GM19238 (cell line): ENCODE measurements around the gene CDK11B.

ENCODE experiments used
- DNase-seq: peaks from one replicate; pipeline ENCODE4 v3.0.0; 2011; ENCODE audit warnings: low spot score; ENCODE audit not compliant: insufficient read length

Gene CDK11B

DNA sequence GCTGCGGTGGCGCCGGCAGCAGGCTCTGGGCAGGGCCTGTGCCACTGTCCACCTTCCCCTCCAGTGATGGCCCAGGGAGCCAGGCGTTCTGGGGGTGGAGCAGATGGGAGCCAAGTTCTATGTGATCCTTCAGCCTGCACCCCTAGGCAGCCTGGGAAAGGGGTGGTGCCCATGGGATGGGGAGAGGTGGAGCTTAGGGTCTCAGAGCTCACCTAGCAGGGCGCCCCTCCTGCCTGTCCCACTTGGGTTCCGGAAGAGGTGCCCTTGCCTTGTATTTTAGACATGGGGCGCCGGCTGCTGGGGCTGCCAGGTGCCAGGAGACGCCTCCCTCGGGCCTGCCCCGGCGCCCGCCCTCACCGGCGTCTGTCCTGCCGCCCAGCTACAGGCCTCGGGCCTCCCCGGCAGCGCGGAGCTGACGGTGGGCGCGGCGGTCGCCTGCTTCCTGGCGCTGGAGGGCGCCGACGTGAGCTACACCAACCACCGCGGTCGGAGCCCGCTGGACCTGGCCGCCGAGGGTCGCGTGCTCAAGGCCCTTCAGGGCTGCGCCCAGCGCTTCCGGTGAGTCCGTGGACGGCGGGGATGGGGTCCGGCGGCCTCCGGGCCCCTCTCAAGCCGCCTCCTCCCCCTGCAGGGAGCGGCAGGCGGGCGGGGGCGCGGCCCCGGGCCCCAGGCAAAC, 29.9 kb downstream of the CDK11B start:
- DNase-seq: no peak

DNA sequence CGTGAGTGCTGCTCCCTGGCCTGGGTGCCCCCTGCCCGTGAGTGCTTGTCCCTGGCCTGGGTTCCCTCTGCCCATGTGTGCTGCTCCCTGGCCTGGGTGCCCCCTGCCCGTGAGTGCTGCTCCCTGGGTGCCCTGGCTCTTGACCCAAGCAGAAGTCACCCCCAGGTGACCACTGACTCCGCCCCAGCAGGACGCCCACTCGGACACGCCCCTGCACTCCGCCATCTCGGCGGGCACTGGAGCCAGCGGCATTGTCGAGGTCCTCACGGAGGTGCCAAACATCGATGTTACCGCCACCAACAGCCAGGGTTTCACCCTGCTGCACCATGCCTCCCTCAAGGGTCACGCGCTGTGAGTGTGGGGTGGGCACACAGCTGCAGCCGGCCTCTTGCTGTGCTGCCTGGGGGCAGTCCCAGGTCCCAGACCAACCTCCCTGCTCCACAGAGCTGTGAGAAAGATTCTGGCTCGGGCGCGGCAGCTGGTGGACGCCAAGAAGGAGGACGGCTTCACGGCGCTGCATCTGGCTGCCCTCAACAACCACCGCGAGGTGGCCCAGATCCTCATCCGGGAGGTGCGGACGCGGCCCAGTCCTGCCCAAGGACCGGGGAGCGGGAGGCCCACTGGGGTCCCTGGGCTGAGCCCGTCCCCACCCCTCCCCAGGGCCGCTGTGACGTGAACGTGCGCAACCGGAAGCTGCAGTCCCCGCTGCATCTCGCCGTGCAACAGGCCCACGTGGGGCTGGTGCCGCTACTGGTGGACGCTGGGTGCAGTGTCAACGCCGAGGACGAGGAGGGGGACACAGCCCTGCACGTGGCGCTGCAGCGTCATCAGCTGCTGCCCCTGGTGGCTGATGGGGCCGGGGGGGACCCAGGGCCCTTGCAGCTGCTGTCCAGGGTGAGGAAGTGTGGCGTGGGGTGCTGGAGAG, 30.7 kb downstream of the CDK11B start:
- DNase-seq: no peak

DNA sequence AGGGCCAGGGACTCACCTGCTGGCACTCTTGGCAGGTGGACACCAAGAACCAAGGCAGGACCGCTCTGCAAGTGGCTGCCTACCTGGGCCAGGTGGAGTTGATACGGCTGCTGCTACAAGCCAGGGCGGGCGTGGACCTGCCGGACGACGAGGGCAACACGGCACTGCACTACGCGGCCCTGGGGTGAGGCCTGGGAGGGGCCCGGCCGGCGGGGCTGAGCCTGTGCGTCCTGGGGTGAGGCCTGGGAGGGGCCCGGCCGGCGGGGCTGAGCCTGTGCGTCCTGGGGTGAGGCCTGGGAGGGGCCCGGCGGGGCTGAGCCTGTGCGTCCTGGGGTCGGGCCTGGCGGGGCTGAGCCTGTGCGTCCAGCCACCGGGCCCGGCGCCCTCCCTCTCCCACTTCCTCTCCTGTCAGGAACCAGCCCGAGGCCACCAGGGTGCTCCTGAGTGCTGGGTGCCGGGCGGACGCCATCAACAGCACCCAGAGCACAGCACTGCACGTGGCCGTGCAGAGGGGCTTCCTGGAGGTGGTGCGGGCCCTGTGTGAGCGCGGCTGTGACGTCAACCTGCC, 31.5 kb downstream of the CDK11B start:
- no peak for DNase-seq

DNA sequence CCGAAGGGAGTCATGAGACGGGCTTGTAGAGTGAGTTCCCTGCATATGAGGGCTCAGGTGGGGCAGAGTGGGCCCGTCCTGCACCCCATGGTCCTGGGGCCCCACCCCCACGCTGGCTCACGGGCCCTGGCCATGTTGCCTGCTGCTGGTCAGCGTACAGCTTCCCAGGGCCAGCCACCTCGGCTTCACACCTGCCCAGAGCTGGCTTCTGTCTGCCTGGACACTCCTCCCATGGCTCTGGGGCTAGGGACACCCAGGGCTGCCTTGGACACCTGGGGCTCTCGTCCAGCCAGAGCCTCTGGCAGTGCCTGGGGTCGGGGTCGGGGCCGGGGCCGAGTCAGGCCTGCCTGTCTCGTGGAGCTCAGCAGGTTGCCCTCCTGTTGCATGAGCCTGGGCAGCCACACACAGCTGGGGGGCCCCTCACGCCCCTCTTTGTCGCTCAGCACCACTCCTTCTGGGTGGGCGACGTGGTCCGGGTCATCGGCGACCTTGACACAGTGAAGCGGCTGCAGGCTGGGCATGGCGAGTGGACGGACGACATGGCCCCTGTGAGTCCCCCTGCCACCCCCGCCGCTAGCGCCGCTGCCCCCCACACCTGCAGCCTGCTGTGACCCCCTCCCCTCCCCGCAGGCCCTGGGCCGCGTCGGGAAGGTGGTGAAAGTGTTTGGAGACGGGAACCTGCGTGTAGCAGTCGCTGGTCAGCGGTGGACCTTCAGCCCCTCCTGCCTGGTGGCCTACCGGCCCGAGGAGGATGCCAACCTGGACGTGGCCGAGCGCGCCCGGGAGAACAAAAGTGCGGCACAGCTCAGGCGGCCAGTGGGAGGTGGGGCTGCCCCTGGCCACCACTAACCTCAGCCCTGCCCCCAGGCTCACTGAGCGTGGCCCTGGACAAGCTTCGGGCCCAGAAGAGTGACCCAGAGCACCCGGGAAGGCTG, 32.3 kb downstream of the CDK11B start:
- DNase-seq: no peak

DNA sequence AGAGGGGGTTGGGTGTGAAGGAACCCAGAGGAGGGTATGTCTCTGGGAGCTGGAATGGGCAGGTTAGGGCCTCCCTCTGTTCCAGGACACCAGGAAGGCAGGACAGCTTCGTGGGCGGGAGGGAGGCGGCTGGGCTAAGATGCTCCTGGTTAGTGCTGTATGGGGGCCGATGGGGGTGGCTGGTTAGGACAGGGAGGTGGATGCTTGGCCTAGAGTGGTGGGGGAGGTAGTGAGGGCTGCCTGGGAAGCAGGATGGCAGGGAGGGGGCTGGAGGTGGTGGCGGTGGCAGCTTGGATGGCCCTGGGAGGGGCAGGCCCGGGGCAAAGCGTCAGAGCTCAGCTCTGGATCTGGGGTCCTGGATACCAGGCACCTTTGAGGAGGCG, 33.0 kb downstream of the CDK11B start:
- no peak for DNase-seq

DNA sequence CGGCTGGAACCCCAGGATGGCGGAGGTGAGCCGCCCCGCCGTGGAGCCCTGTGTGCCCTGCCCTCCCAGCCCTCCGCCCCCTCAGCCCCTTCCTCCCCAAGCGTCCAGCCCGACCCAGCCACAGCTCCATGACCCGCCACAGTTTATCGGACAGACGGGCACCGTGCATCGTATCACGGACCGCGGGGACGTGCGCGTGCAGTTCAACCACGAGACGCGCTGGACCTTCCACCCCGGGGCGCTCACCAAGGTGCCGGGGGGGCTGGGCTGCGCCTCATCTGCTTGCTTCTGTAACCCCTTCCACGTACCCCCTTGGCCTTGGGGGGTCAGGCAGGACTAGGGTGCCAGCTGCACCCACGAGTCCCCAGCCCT, 33.4 kb downstream of the CDK11B start:
- no peak for DNase-seq

DNA sequence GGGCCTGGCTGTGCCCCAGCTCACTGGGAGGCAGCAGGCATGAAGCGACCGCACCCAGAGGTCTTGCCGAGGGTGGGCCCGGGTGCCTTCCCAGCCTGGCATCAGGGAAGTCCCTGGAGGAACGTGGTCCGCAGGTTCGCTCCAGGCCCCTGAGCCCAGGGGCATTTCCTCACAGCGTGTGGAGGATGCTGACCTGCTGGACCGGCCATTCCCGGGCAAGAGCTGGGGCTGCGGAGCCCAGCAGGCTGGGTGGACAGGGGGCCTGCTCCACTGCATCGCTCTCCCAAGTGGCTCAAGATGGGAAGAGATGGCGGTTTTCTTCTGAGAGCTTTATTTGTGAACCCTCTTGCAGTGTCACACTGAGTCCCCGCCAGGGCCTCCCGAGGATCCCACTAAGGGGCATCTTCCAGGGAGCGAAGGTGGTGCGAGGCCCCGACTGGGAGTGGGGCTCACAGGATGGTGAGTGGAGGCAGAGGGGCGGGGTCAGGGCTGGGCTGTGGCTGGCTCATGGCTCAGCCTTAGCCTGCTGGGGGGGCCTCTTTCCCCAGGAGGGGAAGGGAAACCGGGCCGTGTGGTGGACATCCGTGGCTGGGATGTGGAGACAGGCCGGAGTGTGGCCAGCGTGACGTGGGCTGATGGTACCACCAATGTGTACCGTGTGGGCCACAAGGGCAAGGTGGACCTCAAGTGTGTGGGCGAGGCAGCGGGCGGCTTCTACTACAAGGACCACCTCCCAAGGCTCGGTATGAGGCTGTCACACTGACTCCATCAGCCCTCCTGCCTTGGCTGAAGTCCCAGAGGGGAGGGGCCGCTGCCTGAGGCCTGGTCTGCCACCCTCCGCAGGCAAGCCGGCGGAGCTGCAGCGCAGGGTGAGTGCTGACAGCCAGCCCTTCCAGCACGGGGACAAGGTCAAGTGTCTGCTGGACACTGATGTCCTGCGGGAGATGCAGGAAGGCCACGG, 34.1 kb downstream of the CDK11B start:
- DNase-seq: no peak

DNA sequence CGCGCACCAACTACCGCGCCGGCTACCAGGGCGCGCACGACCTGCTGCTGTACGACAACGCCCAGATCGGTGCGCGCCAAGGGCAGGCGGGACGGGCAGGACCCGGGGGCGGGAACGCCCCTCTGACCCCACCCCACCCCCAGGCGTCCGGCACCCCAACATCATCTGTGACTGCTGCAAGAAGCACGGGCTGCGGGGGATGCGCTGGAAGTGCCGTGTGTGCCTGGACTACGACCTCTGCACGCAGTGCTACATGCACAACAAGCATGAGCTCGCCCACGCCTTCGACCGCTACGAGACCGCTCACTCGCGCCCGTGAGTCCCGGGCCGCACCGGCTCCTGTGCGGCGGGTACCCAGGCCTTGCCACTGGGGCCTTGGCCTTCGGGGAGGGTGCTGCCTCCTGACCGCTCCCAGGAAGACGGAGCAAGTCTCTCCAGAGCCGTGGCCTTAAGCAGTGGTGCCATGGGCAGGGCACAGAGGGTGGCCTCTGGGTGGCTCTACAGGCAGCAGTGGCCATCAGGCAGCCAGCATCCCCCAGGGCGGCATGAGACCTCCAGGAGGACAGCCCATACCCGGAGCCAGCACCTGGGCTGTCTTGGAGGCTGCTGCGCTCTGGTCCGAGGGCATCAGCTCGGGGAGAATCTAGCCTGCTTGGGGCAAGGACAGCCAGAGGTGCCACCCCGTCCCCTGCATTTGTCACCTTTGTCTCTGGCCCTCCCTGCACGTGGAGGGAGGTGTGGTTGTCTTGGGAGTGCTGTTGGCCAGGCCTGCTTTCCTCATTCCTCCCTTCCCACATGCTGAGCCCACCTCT, 35.0 kb downstream of the CDK11B start:
- DNase-seq: no peak

DNA sequence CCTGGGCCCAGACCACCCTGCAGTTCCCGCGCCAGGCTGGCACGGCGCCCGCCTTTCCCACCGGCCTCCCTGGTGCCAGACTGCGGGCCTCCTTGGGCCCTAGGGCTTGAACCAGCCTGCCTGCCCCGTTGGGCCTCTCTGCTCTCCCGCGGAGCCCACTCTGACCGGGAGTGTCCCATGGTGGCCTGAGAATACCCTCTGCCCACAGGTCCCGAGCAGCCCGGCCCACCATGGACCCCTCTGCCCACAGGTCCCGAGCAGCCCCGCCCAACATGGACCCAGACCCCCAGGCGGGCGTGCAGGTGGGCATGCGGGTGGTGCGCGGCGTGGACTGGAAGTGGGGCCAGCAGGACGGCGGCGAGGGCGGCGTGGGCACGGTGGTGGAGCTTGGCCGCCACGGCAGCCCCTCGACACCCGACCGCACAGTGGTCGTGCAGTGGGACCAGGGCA, 35.6 kb downstream of the CDK11B start:
- no peak for DNase-seq

DNA sequence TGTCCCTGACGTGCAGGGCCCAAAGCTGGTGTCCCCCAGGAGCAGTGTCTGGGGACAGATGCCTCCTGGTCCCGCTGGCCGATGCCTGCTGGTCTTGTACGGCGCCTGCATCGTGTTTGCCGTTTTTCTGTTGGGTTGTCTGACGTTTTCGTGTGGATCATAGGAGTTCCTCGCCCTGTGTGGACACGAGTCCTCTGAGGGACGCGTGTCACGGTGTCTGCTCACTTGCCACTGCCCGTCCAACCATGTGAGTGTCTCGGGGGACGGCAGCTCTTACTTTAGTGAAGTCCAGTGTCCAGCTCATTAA, 36.1 kb downstream of the CDK11B start:
- no peak for DNase-seq

DNA sequence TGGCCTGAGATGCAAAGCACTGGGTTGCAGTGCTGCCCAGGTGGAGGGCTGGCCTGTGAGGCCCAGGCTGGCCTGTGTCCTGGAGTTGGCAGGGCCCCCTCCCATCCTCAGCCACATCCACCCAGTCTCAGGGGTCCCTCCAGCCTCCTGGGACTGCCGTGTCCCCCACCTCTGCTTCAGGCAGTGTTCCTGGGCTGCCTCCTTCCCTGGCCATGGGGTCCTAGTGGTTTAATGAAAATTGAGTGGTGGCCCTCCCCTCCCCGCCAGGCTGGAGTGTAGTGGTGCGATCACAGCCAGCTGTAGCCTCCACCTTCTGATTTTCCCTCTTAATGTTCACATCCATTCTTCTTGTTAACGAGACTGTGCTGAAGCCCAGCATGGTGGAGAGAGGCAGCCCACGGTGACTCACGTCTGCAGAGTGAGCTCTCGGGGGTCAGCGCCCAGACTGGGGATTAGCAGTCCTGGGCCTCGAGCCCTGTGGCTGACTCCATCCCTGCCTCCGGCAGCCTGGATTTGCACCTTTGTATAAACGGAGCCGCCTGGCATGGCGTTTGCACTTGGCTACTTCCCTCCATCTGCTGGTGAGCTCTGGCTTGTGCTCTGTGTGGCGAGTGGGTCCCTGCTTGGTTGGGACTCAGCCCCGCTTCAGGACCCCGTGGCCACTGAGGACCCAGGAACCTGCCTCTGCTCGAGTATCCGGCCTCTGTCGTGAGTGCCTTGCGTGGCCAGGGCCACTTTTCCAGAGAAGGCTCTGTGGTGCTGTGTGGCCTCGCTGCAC, 36.6 kb downstream of the CDK11B start:
- no peak for DNase-seq

DNA sequence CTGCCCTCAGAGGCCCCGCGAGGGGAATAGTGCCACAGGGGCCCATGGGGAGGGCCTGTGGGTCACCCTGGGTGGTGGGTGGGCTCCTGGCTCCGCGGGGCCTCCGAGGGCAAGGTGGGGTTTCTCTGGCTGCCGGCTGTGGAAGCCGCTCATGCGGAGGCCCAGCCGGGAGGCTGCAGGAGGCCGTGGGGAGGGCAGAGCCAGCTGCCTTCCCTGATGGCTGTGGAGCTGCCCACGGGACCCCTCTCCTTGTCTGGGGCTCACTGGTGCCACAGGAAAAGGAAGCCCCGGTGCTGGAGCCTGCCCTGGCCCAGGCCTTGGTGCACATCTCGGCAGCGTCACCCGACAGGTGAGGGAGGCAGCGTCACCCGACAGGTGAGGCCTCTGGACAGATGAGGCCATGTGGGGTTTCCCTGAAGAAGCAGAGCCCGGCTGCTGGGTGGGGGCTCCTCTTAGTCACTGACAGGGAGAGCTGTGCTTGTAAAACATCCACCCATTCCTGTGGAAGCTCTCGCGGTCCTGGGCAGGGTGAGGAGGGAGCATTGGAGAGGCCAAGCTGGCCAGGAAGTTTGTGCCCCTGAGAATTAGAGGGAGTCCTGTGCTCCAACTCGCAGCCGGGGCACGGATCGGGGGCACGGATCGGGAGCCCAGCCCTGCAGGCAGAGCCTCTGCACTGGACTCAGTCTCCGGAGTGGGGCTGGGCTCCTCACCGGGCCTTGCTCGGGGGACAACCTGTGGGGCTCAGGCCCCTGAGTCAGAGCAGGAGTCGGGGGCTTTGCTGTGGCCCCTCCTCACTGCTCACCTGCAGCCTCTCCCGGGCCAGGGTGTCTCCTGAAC, 37.4 kb downstream of the CDK11B start:
- no peak for DNase-seq

DNA sequence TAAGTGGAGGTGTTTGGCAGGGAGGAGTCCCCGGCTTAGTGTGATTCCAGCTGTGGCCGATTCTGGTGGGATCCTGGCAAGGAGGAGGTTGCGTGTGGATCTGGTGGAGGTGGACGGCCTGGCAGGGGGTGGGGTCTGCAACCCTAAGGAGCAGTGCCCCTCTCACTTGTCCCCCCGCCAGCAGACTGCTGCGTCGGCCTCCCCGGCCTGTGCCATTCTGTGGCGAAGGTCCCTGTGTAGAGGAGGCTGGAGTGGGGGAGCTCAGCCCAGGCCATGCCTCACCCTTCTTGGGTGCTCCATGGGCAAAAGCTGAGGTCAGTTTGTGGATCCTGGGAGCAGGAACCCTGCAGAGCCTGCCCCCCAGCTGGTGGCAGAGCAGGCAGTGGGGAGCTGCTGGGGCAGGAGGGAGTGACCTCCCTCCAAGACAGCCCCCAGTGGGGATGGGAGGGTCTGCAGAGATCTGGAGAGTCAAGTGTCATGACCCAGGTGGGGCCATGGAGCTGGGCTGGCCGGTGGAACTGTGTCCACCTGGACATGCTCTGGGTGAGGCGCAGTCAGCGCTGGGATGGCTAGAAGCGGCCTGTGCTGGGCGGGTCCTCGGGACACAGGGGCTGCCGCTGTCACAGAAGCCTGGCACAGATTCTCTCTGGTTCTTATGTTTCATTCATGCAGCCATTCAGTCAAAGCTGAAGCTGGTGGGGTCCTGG, 38.2 kb downstream of the CDK11B start:
- DNase-seq: no peak

DNA sequence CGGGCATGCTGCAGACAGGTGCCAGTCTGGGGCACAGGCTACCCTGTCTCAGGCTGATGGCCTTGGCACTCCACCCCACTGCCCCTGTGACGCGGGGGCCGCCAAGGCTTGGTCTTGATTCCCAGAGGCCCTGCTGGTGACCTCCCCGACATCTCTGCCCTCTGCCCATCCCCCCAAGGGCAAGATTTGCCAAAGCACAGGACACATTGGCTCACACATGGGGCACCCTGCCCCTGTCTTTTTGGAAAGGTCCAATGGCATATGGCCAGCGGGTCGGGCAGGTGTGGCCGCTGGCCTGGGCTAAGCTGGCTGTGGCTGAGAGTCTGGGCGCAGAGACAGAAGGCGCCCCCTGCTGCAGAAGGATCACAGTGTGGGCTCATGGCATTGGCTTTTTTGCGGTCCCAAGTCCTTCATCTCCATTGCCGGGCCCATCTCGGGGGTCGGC, 38.9 kb downstream of the CDK11B start:
- DNase-seq: no peak

DNA sequence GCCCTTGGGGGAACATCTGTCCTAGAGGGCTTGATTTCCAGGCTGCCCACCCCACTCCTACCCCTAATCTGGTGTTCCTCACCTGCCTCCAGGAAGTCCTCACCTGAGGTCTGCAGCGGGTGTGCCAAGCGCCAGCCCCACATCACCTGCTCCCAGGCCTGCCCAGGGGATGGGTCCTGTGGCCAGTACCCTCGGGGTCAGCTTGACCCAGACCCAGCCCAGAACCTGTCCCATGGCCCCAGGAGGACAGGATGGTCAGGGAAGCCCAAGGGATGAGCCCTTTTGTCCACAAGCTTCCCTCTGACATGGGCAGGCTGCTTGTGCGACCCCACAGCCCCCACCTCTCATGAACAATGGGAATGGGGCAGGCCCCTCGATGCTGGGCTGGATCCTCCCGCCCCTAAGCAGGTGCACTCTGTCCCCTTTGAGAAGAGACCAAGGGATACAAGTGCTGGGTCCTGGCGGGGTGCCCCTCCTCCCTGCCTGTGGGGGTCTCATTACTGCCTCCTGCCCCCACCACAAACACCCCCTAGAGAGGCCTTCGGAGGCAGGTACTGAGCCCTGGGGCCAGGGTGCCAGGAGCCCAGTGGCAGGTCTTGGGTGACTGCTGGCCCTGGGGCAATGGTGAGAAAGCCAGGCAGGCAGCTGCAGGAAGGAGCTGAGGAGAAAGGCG, 40.3 kb downstream of the CDK11B start:
- no peak for DNase-seq

DNA sequence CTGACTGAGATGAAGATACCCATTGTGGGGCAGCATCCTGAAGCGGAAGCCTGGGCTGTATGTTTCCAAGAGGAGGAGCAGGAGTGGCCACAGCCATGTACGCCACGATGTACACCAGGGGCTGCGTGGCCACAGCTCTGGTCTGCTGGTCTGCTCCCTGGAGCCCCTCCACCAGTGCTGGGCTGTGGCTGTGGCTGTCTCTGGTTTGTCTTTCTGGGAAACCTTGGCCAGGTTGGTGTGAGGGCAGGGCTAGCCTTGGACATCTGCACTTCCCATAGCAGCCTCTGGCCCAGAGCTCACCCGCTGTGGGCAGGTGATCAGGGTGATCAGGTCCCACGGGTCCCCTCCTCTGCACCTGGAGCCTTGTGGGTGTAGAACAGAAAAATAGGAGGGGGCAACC, 40.9 kb downstream of the CDK11B start:
- DNase-seq: no peak

DNA sequence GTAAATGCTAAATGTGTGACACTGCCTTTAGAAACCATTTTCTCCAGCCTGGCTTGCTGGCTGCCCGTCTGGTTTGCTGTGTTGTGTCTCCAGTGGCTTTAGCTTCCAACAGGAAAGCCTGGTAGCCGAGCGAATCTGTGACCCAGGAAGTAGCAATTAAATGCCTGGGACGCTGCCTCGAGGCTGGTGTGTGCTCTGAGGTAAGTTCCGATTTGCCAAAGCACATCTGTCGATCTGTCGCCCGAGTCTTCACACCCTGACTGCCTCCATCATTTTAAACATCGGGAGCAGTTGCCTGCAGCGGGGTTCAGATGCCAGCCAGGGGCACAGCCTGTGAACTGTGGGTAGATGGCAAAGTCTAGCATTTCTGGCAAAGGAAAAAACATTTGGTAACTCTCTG, 41.3 kb downstream of the CDK11B start:
- no peak for DNase-seq
